ENCODE results near the gene NAA15.

DNA sequence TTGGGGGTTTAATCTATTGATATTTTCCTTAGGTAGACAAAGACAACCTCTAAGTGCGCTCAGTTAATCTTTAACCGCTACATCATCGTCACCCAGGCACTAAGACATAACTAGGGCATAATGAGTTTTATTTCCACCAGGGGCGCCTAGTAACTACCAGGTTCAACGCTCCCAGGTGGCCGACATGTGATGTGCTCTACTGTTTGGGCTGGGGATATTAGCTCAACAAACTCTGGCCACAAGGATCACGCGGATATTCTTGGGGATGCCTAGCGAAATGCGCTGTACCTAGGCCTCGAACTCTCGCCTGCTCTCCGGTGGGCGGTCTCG is 151.7 kb downstream of the NAA15 start:
- no peak for TF ChIP-seq ZNF658 (tag by site-specific recombination; IDR thresholded peaks at IDR 0.05)
- TF ChIP-seq ZNF704 (tag by site-specific recombination; IDR thresholded peaks at IDR 0.05): no peak
